Measurements from ENCODE around the gene SPAG8. TPM values are rescaled to one million over a fixed set of nuclear protein-coding genes. Genes with fewer than 3 reads are reported as not detected.
A peak's percentile ranks its signal among the peaks of the same experiment; 100 is the strongest.

The SPAG8 gene
- total RNA-seq: not detected

- Histone ChIP-seq H3K27ac (peak within 1 kb of the TSS; percentile 92 to 96), H3K4me1 (peaks cover 8 to 27% of the 10 kb centered on the region in 2 donors), H3K36me3 (peaks cover 15 to 27% of the 10 kb centered on the region in 2 donors), H3K4me3 (peak within 1 kb of the TSS; percentile 56 to 63), H3K27me3 (no peaks in the 10 kb centered on the region), H3K9me3 (no peaks in the 10 kb centered on the region)
- TF ChIP-seq CTCF (IDR thresholded peaks at IDR 0.05): no peak
- intact Hi-C loops (cut with DNase I): loop anchor here (1.0 to 10.0 kb wide), 3 partner anchors 19 to 223 kb away; partner anchors contain the start of genes CCDC107, RECK and RMRP
- peak; percentile 90 to 98 for DNase-seq (ENCODE audit: low spot score in 2 of 2)
Observed at GRCh38 chr9:35812025-35812602, at the start of gene SPAG8. SPAG8 (minus strand) TSS chr9:35812262; CDS start chr9:35812147, 115 bp downstream.

GRCh38 chr9:35861161-35861897 lies 49.3 kb upstream of the SPAG8 start:
- DNase-seq (ENCODE audit: low spot score in 2 of 2): no peak
- H3K27ac ChIP-seq: no peak overlapping the region
- no peaks in the 10 kb centered on the region for H3K36me3 ChIP-seq
- no peaks in the 10 kb centered on the region for H3K9me3 ChIP-seq
- no peaks in the 10 kb centered on the region for H3K27me3 ChIP-seq
- no peaks in the 10 kb centered on the region for H3K4me1 ChIP-seq
- TF ChIP-seq CTCF (IDR thresholded peaks at IDR 0.05): no peak
- no peak overlapping the region for H3K4me3 ChIP-seq
- intact Hi-C loops (cut with DNase I): no loop called here

- no peaks in the 10 kb centered on the region for H3K36me3 ChIP-seq
- H3K27ac ChIP-seq: no peak overlapping the region
- H3K4me1 ChIP-seq: no peaks in the 10 kb centered on the region
- no peaks in the 10 kb centered on the region for H3K27me3 ChIP-seq
- H3K9me3 ChIP-seq: no peaks in the 10 kb centered on the region
- DNase-seq (ENCODE audit: low spot score in 2 of 2): no peak
- intact Hi-C loops (cut with DNase I): no loop called here
- no peak overlapping the region for H3K4me3 ChIP-seq
- no peak for TF ChIP-seq CTCF (IDR thresholded peaks at IDR 0.05)
Observed at GRCh38 chr9:35859990-35860339, 47.9 kb upstream of the SPAG8 start.

- Histone ChIP-seq H3K9me3 (no peaks in the 10 kb centered on the region), H3K36me3 (no peaks in the 10 kb centered on the region), H3K4me1 (no peaks in the 10 kb centered on the region), H3K27ac (no peak overlapping the region), H3K27me3 (no peaks in the 10 kb centered on the region), H3K4me3 (no peak overlapping the region)
- peak in 1 of 3 experiments; percentile 5 for TF ChIP-seq CTCF (IDR thresholded peaks at IDR 0.05)
- DNase-seq (ENCODE audit: low spot score in 2 of 2): no peak
- intact Hi-C loops (cut with DNase I): no loop called here
Observed at GRCh38 chr9:35859310-35859989, 47.4 kb upstream of the SPAG8 start.

- intact Hi-C loops (cut with DNase I): no loop called here
- Histone ChIP-seq H3K36me3 (peaks cover 4 to 7% of the 10 kb centered on the region in 2 donors), H3K27ac (no peak overlapping the region), H3K4me3 (no peak overlapping the region), H3K9me3 (no peaks in the 10 kb centered on the region), H3K4me1 (no peaks in the 10 kb centered on the region), H3K27me3 (no peaks in the 10 kb centered on the region)
- TF ChIP-seq CTCF (IDR thresholded peaks at IDR 0.05): no peak
- DNase-seq (ENCODE audit: low spot score in 2 of 2): no peak
Observed at GRCh38 chr9:35858458-35858857, 46.4 kb upstream of the SPAG8 start.

Data from ascending aorta (tissue), 2 donors.